Renal cortical epithelial cell (primary cell): ENCODE results near the gene KIAA0232. TPM values are rescaled to one million over a fixed set of nuclear protein-coding genes. Genes with fewer than 3 reads are reported as not detected.
A peak's percentile ranks its signal among the peaks of the same experiment; 100 is the strongest.

Source experiments
- DNase-seq: peaks from one replicate; pipeline ENCODE4 v3.0.0-alpha.2; 2011; ENCODE audit warnings: low read depth
- total RNA-seq: library from RNA; depleted of rRNA; stranded (reverse); fragments of >200 nt; gene quantifications from 2 replicates; pipeline ENCODE4 v1.2.3, GENCODE V29; 2014

KIAA0232 gene
- total RNA-seq, 1 donor from 2014 or later, result 59.4 TPM

GRCh38 chr4:6916587-6917460, 134.3 kb downstream of the KIAA0232 start:
- peak; percentile 78 for DNase-seq

- DNase-seq, result peak; percentile 87
Observed at GRCh38 chr4:6917461-6918271, 135.1 kb downstream of the KIAA0232 start.

- DNase-seq, result no peak
Observed at GRCh38 chr4:6918338-6918737, 135.8 kb downstream of the KIAA0232 start.

GRCh38 chr4:6920171-6920570, 137.6 kb downstream of the KIAA0232 start:
- DNase-seq, result no peak

- no peak for DNase-seq
Observed at GRCh38 chr4:6923507-6923906, 141.0 kb downstream of the KIAA0232 start.

GRCh38 chr4:6924361-6924779, 141.8 kb downstream of the KIAA0232 start:
- no peak for DNase-seq

GRCh38 chr4:6925357-6925836, 142.9 kb downstream of the KIAA0232 start:
- DNase-seq, result no peak

GRCh38 chr4:6926081-6926480, 143.6 kb downstream of the KIAA0232 start:
- DNase-seq, result no peak

GRCh38 chr4:6926681-6927478, 144.4 kb downstream of the KIAA0232 start:
- DNase-seq, result peak; percentile 69

GRCh38 chr4:6928081-6928480, 145.6 kb downstream of the KIAA0232 start:
- DNase-seq, result no peak

- DNase-seq, result no peak
Observed at GRCh38 chr4:6929339-6929811, 146.8 kb downstream of the KIAA0232 start.

GRCh38 chr4:6929812-6930464, 147.4 kb downstream of the KIAA0232 start:
- DNase-seq, result peak; percentile 64

- no peak for DNase-seq
Observed at GRCh38 chr4:6932475-6932874, 149.9 kb downstream of the KIAA0232 start.

- no peak for DNase-seq
Observed at GRCh38 chr4:6932918-6933317, 150.4 kb downstream of the KIAA0232 start.

Other genes starting within 250 kb of the KIAA0232 start
- 12.9 and 31.8 TPM in 2 replicates for gene MAN2B2, start 207.5 kb upstream of the KIAA0232 start, total RNA-seq
- gene MRFAP1, start 142.0 kb upstream of the KIAA0232 start, total RNA-seq, result 57.8 and 240 TPM in 2 replicates
- 0.17 TPM in 1 of 2 replicates, not detected in the other for gene S100P, start 88.8 kb upstream of the KIAA0232 start, total RNA-seq
- gene MRFAP1L1, start 72.9 kb upstream of the KIAA0232 start, total RNA-seq, result 43.8 and 109 TPM in 2 replicates
- 18.1 and 21.2 TPM in 2 replicates for gene BLOC1S4, start 66.6 kb upstream of the KIAA0232 start, total RNA-seq
- 50.7 and 94.0 TPM in 2 replicates for gene TBC1D14, start 127.1 kb downstream of the KIAA0232 start, total RNA-seq